Forelimb muscle (tissue), 1 donor: ENCODE measurements around the gene STAU1. TPM values are rescaled to one million over a fixed set of nuclear protein-coding genes. Genes with fewer than 3 reads are reported as not detected.
"Not testable (repeated sequence)": the region's sequence is repeated elsewhere in the genome, so short reads cannot be mapped to it uniquely, and the experiment has no call there.

Experiments
- DNase-seq: peaks from one replicate; pipeline ENCODE4 v3.0.0-alpha.2; 2013; ENCODE audit warnings: low read depth
- polyA plus RNA-seq: library from polyadenylated mRNA; unstranded; fragments of 120-200 nt; gene quantifications from one replicate; pipeline ENCODE4 v1.2.1, GENCODE V29; 2013; ENCODE audit not compliant: insufficient read length

STAU1 gene
- 52.1 TPM for polyA plus RNA-seq

- DNase-seq, result peak; percentile 86
Observed at GRCh38 chr20:49187851-49188641, at the start of gene STAU1. Gene STAU1, minus strand, starts transcription at chr20:49188334. Its CDS starts 22,133 bp downstream, at chr20:49166201.

- DNase-seq, result no peak
Observed at GRCh38 chr20:49237531-49237930, 49.4 kb upstream of the STAU1 start.

GRCh38 chr20:49236301-49236700 lies 48.2 kb upstream of the STAU1 start:
- DNase-seq, result no peak

- DNase-seq, result no peak
Observed at GRCh38 chr20:49234831-49235230, 46.7 kb upstream of the STAU1 start.

GRCh38 chr20:49233226-49233625 lies 45.1 kb upstream of the STAU1 start:
- DNase-seq, result no peak

GRCh38 chr20:49231471-49231870 lies 43.3 kb upstream of the STAU1 start:
- DNase-seq, result no peak

GRCh38 chr20:49230561-49231133 lies 42.5 kb upstream of the STAU1 start:
- no peak for DNase-seq

GRCh38 chr20:49230021-49230420 lies 41.9 kb upstream of the STAU1 start:
- DNase-seq, result no peak

- DNase-seq, result no peak
Observed at GRCh38 chr20:49229381-49229780, 41.2 kb upstream of the STAU1 start.

- no peak for DNase-seq
Observed at GRCh38 chr20:49228676-49229075, 40.5 kb upstream of the STAU1 start.

- DNase-seq, result no peak
Observed at GRCh38 chr20:49225896-49226295, 37.8 kb upstream of the STAU1 start.

GRCh38 chr20:49219924-49220831 lies 32.0 kb upstream of the STAU1 start:
- no peak for DNase-seq

GRCh38 chr20:49219091-49219923 lies 31.2 kb upstream of the STAU1 start, which contains the start of gene DDX27:
Gene DDX27, plus strand, starts transcription at chr20:49219416. Its CDS starts 33 bp downstream, at chr20:49219449.
- peak; percentile 97 for DNase-seq

GRCh38 chr20:49218739-49219090 lies 30.6 kb upstream of the STAU1 start:
- DNase-seq, result not testable (repeated sequence)

GRCh38 chr20:49216991-49217578 lies 29.0 kb upstream of the STAU1 start:
- DNase-seq, result peak; percentile 76

- DNase-seq, result no peak
Observed at GRCh38 chr20:49215232-49215631, 27.1 kb upstream of the STAU1 start.

- DNase-seq, result no peak
Observed at GRCh38 chr20:49214571-49214970, 26.4 kb upstream of the STAU1 start.

GRCh38 chr20:49210757-49211110 lies 22.6 kb upstream of the STAU1 start:
- no peak for DNase-seq

- no peak for DNase-seq
Observed at GRCh38 chr20:49210101-49210756, 22.1 kb upstream of the STAU1 start.

GRCh38 chr20:49207076-49207475 lies 18.9 kb upstream of the STAU1 start:
- no peak for DNase-seq

GRCh38 chr20:49203746-49204145 lies 15.6 kb upstream of the STAU1 start:
- DNase-seq, result no peak
